Prostate gland (tissue), 2 donors: Measurements from ENCODE around the gene REC114.
"Not testable (repeated sequence)": the region's sequence is repeated elsewhere in the genome, so short reads cannot be mapped to it uniquely, and the experiment has no call there.

ENCODE experiments used
- CTCF ChIP-seq, 4 experiments: fragments of 200-600 bp in 2 of 4; fragments of 450-650 bp in 2 of 4; sonication (generic) in 2 of 4; IDR thresholded peaks; 1 replicate in 3 of 4; 2 replicates in 1 of 4; pipeline ENCODE4 v1.5.1; 2016 to 2019; ENCODE audit warnings: antibody characterized with exemption in 4 of 4, mild to moderate bottlenecking in 2 of 4, moderate library complexity in 2 of 4
- POLR2A ChIP-seq: fragments of 450-650 bp; IDR thresholded peaks from one replicate; pipeline ENCODE4 v1.6.1; 2016; ENCODE audit warnings: antibody characterized with exemption, mild to moderate bottlenecking
- POLR2AphosphoS5 ChIP-seq: sonication (generic); formaldehyde crosslinking; IDR thresholded peaks from one replicate; pipeline ENCODE4 v1.6.1; 2017; ENCODE audit warnings: antibody characterized with exemption

- not testable (repeated sequence) for TF ChIP-seq CTCF (IDR thresholded peaks at IDR 0.05); POLR2A; POLR2AphosphoS5
Measured at GRCh38 chr15:73485885-73486284, 42.9 kb downstream of the REC114 start.
